ENCODE results near the gene GBA3.

DNA sequence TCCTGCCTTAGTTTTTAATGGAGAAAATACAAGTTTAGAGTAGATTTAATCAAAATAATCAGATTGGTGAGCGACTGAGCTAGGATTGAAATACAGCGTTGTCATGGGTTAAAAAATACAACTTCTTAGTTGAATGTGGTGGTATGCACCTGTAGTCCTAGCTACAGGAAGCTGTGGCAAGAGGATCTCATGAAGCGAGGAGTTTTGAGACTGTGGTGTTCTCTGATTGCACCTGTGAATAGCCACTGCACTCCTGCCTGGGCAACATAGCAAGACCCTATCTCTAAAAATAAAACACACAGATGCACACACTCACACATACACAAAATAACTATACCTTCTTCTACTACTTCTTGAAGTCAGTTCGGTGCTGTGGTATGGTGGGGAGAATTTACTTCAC, 19.8 kb upstream of the GBA3 start:
- TF ChIP-seq TOX (CRISPR knock-in tag; IDR thresholded peaks at IDR 0.05; ENCODE audit: borderline replicate concordance) (no peak), SNAI2 (CRISPR knock-in tag; IDR thresholded peaks at IDR 0.05) (no peak)

All from SK-N-SH treated with all-trans-retinoic acid at 6 μM for 48 hours (cell line).